ENCODE measurements around the gene SFMBT2. TPM values are rescaled to one million over a fixed set of nuclear protein-coding genes. Genes with fewer than 3 reads are reported as not detected.

The SFMBT2 gene
- total and polyA plus RNA-seq, 4 donors = 2.9 to 11.0 (median 6.5) TPM

- Histone ChIP-seq H3K36me3 (ENCODE audit: control insufficient read depth in 4 of 4, insufficient read depth in 4 of 4, low read length in 4 of 4) (peaks cover 7 to 22% (median 9%) of the 10 kb centered on the region in 4 donors), H3K27me3 (ENCODE audit: control insufficient read depth in 3 of 3, insufficient read depth in 3 of 3, low read length in 2 of 3) (no peaks in the 10 kb centered on the region)
- no peak for ATAC-seq (ENCODE audit: insufficient read depth, low FRiP score)
These were observed 45.6 kb downstream of the SFMBT2 start for GRCh38 chr10:7365027-7365745.

GRCh38 chr10:7364474-7364873 is 46.4 kb downstream of the SFMBT2 start:
- Histone ChIP-seq H3K36me3 (ENCODE audit: control insufficient read depth in 4 of 4, insufficient read depth in 4 of 4, low read length in 4 of 4) (peaks cover 7 to 19% (median 9%) of the 10 kb centered on the region in 4 donors), H3K4me3 (no peak overlapping the region), H3K27me3 (ENCODE audit: control insufficient read depth in 3 of 3, insufficient read depth in 3 of 3, low read length in 2 of 3) (no peaks in the 10 kb centered on the region), H3K27ac (ENCODE audit: low read depth in 1 of 2, low read length in 1 of 2) (peak overlapping the region in 1 of 2 donors; percentile 81), H3K9me3 (ENCODE audit: control insufficient read depth in 4 of 4, insufficient read depth in 3 of 4, low read length in 3 of 4) (peaks cover 0 to 2% (median 0%) of the 10 kb centered on the region in 4 donors), H3K4me1 (ENCODE audit: control insufficient read depth in 5 of 5, insufficient read depth in 5 of 5, low read length in 5 of 5) (peaks cover 0 to 6% (median 0%) of the 10 kb centered on the region in 5 donors), H3K9ac (ENCODE audit: insufficient read depth in 1 of 2, low read length in 2 of 2) (no peak overlapping the region)
- TF ChIP-seq CTCF (IDR thresholded peaks at IDR 0.05; ENCODE audit: control extremely low read depth, extremely low read depth) = no peak
- ATAC-seq (ENCODE audit: insufficient read depth, low FRiP score) (no peak), DNase-seq (no peak)
- WGBS, 2 donors = 79 to 85% methylated on average over 6 of the region's 6 CpGs

More at GRCh38 chr10:7365027-7365745, 45.6 kb downstream of the SFMBT2 start:
- TF ChIP-seq CTCF (IDR thresholded peaks at IDR 0.05; ENCODE audit: control extremely low read depth, extremely low read depth) = no peak
- Histone ChIP-seq H3K4me1 (ENCODE audit: control insufficient read depth in 5 of 5, insufficient read depth in 5 of 5, low read length in 5 of 5) (peaks cover 0 to 6% (median 0%) of the 10 kb centered on the region in 5 donors), H3K27ac (ENCODE audit: low read depth in 1 of 2, low read length in 1 of 2) (peak overlapping the region in 1 of 2 donors; percentile 81), H3K9ac (ENCODE audit: insufficient read depth in 1 of 2, low read length in 2 of 2) (no peak overlapping the region), H3K4me3 (no peak overlapping the region), H3K9me3 (ENCODE audit: control insufficient read depth in 4 of 4, insufficient read depth in 3 of 4, low read length in 3 of 4) (peaks cover 0 to 2% (median 0%) of the 10 kb centered on the region in 4 donors)
- 83 to 87% methylated on average over 11 of the region's 11 CpGs for WGBS, 2 donors
- DNase-seq = no peak

- H3K36me3 ChIP-seq (ENCODE audit: control insufficient read depth in 4 of 4, insufficient read depth in 4 of 4, low read length in 4 of 4) = peaks cover 7 to 19% (median 9%) of the 10 kb centered on the region in 4 donors
- no peak overlapping the region for H3K27ac ChIP-seq (ENCODE audit: low read depth in 1 of 2, low read length in 1 of 2)
- H3K9me3 ChIP-seq (ENCODE audit: control insufficient read depth in 4 of 4, insufficient read depth in 3 of 4, low read length in 3 of 4) = peaks cover 0 to 4% (median 0%) of the 10 kb centered on the region in 4 donors
- no peak for ATAC-seq (ENCODE audit: insufficient read depth, low FRiP score)
- peaks cover 0 to 6% (median 0%) of the 10 kb centered on the region in 5 donors for H3K4me1 ChIP-seq (ENCODE audit: control insufficient read depth in 5 of 5, insufficient read depth in 5 of 5, low read length in 5 of 5)
- no peak for DNase-seq
- no peak overlapping the region for H3K9ac ChIP-seq (ENCODE audit: insufficient read depth in 1 of 2, low read length in 2 of 2)
- no peaks in the 10 kb centered on the region for H3K27me3 ChIP-seq (ENCODE audit: control insufficient read depth in 3 of 3, insufficient read depth in 3 of 3, low read length in 2 of 3)
- 98 to 99% methylated on average over 6 of the region's 6 CpGs for WGBS, 2 donors
- no peak for TF ChIP-seq CTCF (IDR thresholded peaks at IDR 0.05; ENCODE audit: control extremely low read depth, extremely low read depth)
- H3K4me3 ChIP-seq = no peak overlapping the region
These were observed 47.1 kb downstream of the SFMBT2 start for GRCh38 chr10:7363700-7364099.

Data from lung (tissue), 12 donors.